Astrocyte (in vitro differentiated cells and primary cell): Measurements from ENCODE around the gene ANKDD1B.

ENCODE experiments used
- EZH2 ChIP-seq: IDR thresholded peaks from 2 replicates; pipeline ENCODE4 v1.6.1; 2012; ENCODE audit warnings: mild to moderate bottlenecking, low read length, inconsistent platforms; ENCODE audit not compliant: insufficient read depth
- TF ChIP-seq, protein P1 (sequence below): IDR thresholded peaks from 2 replicates; pipeline ENCODE4 v1.5.1; 2011; ENCODE audit warnings: low read depth, mild to moderate bottlenecking, inconsistent platforms, low read length, moderate library complexity; ENCODE audit not compliant: insufficient read depth

DNA sequence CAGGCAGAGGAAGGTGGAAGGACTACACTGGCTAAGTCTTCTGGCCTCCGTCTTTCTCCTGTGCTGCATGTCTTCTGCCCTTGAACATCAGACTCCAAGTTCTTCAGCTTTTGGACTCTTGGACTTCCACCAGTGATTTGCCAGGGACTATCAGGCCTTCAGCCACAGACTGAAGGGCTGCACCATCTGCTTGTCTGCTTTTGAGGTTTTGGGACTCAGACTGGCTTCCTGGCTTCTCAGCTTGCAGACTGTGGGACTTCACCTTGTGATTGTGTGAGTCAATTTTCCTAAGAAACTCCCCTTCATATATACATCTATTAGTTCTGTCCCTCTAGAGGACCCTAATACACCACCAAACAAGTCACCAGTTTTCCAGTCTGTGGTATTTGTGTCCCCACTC is 9.7 kb upstream of the ANKDD1B start:
- TF ChIP-seq, protein P1, sequence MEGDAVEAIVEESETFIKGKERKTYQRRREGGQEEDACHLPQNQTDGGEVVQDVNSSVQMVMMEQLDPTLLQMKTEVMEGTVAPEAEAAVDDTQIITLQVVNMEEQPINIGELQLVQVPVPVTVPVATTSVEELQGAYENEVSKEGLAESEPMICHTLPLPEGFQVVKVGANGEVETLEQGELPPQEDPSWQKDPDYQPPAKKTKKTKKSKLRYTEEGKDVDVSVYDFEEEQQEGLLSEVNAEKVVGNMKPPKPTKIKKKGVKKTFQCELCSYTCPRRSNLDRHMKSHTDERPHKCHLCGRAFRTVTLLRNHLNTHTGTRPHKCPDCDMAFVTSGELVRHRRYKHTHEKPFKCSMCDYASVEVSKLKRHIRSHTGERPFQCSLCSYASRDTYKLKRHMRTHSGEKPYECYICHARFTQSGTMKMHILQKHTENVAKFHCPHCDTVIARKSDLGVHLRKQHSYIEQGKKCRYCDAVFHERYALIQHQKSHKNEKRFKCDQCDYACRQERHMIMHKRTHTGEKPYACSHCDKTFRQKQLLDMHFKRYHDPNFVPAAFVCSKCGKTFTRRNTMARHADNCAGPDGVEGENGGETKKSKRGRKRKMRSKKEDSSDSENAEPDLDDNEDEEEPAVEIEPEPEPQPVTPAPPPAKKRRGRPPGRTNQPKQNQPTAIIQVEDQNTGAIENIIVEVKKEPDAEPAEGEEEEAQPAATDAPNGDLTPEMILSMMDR = no peak
- TF ChIP-seq EZH2 = no peak
